Measurements from ENCODE around the gene LRRC38.

The LRRC38 gene

GRCh38 chr1:13512472-13512871, 1.3 kb downstream of the LRRC38 start:
- TF ChIP-seq, protein P1, sequence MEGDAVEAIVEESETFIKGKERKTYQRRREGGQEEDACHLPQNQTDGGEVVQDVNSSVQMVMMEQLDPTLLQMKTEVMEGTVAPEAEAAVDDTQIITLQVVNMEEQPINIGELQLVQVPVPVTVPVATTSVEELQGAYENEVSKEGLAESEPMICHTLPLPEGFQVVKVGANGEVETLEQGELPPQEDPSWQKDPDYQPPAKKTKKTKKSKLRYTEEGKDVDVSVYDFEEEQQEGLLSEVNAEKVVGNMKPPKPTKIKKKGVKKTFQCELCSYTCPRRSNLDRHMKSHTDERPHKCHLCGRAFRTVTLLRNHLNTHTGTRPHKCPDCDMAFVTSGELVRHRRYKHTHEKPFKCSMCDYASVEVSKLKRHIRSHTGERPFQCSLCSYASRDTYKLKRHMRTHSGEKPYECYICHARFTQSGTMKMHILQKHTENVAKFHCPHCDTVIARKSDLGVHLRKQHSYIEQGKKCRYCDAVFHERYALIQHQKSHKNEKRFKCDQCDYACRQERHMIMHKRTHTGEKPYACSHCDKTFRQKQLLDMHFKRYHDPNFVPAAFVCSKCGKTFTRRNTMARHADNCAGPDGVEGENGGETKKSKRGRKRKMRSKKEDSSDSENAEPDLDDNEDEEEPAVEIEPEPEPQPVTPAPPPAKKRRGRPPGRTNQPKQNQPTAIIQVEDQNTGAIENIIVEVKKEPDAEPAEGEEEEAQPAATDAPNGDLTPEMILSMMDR (IDR thresholded peaks at IDR 0.05; ENCODE audit: extremely low read depth, insufficient read depth, missing control alignments): no peak
- in situ Hi-C loops (cut with MboI; ENCODE audit: low pct_unique_long_range_greater_than_20kb, low sequenced_read_pairs, unreplicated experiment): no loop called here
- DNase-seq (ENCODE audit: low spot score): no peak

GRCh38 chr1:13510499-13510898, 3.3 kb downstream of the LRRC38 start:
- DNase-seq (ENCODE audit: low spot score): no peak
- in situ Hi-C loops (cut with MboI; ENCODE audit: low pct_unique_long_range_greater_than_20kb, low sequenced_read_pairs, unreplicated experiment): no loop called here
- TF ChIP-seq, protein P1 (IDR thresholded peaks at IDR 0.05; ENCODE audit: extremely low read depth, insufficient read depth, missing control alignments): no peak

DNA sequence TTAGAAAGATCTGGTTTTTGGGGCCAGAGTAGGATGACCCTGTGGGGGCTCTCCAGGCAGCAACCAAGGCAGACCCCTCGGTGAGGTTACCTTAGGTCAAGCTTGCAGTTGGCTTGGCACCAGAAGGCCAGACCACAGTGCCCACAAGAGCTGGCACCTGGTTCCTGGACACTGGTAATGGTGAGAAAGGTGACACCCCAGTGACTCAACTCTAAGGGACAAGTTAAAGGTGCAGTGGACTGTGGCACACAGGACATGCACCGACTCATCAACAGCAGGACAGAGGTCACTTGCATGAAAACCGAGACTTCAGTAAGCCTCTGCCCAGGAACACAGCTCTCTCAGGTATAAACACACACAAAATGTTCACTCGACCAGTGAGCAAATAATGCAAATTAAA, 6.7 kb downstream of the LRRC38 start:
- TF ChIP-seq, protein P1 (IDR thresholded peaks at IDR 0.05; ENCODE audit: extremely low read depth, insufficient read depth, missing control alignments): no peak
- no peak for DNase-seq (ENCODE audit: low spot score)
- in situ Hi-C loops (cut with MboI; ENCODE audit: low pct_unique_long_range_greater_than_20kb, low sequenced_read_pairs, unreplicated experiment): no loop called here

DNA sequence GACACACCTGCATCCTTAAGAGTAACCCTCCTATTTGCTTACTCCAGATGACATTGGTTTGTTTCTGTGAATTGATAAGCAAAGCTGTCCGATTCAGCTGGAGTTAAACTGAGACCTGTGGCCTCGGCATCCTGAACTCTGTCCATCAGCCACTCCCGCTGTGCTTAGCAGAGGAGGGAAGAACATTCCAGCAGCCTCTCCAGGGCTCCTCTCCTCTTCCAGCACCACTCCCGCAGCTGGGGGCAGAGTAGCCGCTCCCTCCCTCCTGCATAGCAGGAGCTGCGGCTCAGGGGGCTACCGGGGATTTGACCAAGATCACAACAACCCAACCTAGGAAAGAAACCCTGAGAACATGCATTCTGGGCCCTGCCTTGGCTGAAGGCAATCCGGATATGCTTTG, 8.8 kb downstream of the LRRC38 start:
- no peak for DNase-seq (ENCODE audit: low spot score)
- TF ChIP-seq, protein P1 (IDR thresholded peaks at IDR 0.05; ENCODE audit: extremely low read depth, insufficient read depth, missing control alignments): no peak
- in situ Hi-C loops (cut with MboI; ENCODE audit: low pct_unique_long_range_greater_than_20kb, low sequenced_read_pairs, unreplicated experiment): no loop called here

DNA sequence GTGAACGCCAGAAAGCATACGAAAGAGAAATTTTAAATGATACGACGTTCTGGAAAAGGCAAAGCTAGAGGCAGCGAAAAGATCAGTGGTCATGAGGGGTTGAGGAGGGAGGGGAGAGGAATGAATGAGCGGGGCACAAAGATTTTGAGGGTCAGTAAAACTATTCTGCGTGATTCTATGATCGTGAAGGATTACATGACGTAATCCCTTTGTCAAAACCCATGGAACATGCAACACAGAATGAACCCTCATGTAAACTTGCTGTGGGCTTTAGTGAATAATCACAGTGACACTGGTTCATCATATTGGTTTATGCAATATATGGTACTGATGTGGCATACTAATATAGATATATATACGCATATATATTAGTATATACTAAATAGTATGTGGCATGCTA, 13.0 kb downstream of the LRRC38 start:
- in situ Hi-C loops (cut with MboI; ENCODE audit: low pct_unique_long_range_greater_than_20kb, low sequenced_read_pairs, unreplicated experiment): no loop called here
- DNase-seq (ENCODE audit: low spot score): no peak
- TF ChIP-seq, protein P1 (IDR thresholded peaks at IDR 0.05; ENCODE audit: extremely low read depth, insufficient read depth, missing control alignments): no peak

- DNase-seq (ENCODE audit: low spot score): no peak
- in situ Hi-C loops (cut with MboI; ENCODE audit: low pct_unique_long_range_greater_than_20kb, low sequenced_read_pairs, unreplicated experiment): no loop called here
- TF ChIP-seq, protein P1 (IDR thresholded peaks at IDR 0.05; ENCODE audit: extremely low read depth, insufficient read depth, missing control alignments): no peak
Measured at GRCh38 chr1:13499422-13499821, 14.4 kb downstream of the LRRC38 start.

DNA sequence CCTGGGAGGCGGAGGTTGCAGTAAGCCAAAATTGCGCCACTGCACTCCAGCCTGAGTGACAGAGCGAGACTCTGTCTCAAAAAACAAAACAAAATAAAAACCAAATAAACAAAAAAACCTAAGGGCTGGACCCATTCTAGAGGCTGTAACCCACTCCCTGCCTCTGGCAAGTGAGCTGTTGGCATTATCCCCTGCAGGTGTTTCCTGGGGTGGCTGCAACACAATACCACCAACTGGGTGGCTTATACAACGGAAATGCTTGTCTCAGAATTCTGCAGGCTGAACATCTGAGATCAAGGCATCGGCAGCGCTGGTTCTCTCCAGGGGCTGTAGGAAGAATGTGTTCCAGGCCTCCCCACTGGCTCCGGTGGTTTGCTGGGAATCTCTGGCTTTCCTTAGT, 15.2 kb downstream of the LRRC38 start:
- no peak for DNase-seq (ENCODE audit: low spot score)
- in situ Hi-C loops (cut with MboI; ENCODE audit: low pct_unique_long_range_greater_than_20kb, low sequenced_read_pairs, unreplicated experiment): no loop called here

More for the DNA sequence above, 15.2 kb downstream of the LRRC38 start:
- TF ChIP-seq, protein P1 (IDR thresholded peaks at IDR 0.05; ENCODE audit: extremely low read depth, insufficient read depth, missing control alignments): no peak

All from GM13977 (cell line).